HEK293 (cell line): ENCODE measurements around the gene MYO1F.

ENCODE experiments used
- CTCF ChIA-PET: fragments of 350-600 bp; formaldehyde crosslinking; extraction: SDS; loops from one replicate; lab custom pipeline; 2021; ENCODE audit warnings: antibody characterized with exemption; lab: Yijun Ruan, JAX
- POLR2A ChIA-PET: fragments of 300-600 bp; formaldehyde crosslinking; extraction: SDS; loops from one replicate; lab custom pipeline; 2020; ENCODE audit warnings: antibody characterized with exemption, inconsistent platforms; lab: Yijun Ruan, JAX
- H3K27ac ChIP-seq: fragments of 200-500 bp; sonication (Bioruptor generic); 2 replicates; pipeline ENCODE4 v1.5.1; 2014; ENCODE audit warnings: low read depth, low read length, control low read depth, inconsistent platforms; ENCODE audit errors: extremely low read depth
- H3K36me3 ChIP-seq, 2 experiments: fragments of 200-500 bp in 1 of 2; sonication (Bioruptor generic) in 1 of 2; 1 replicate in 1 of 2; 2 replicates in 1 of 2; pipeline ENCODE4 v1.5.1; 2014 to 2017; ENCODE audit warnings: inconsistent platforms in 2 of 2, low read length in 2 of 2; ENCODE audit not compliant: control insufficient read depth in 2 of 2, insufficient read depth in 1 of 2
- H3K4me1 ChIP-seq: fragments of 200-500 bp; sonication (Bioruptor generic); 2 replicates; pipeline ENCODE4 v1.5.1; 2014; ENCODE audit warnings: mild to moderate bottlenecking, low read length, inconsistent platforms; ENCODE audit not compliant: control insufficient read depth, insufficient read depth
- H3K4me3 ChIP-seq: 2 replicates; pipeline ENCODE4 v1.5.1; 2011; ENCODE audit warnings: low read depth, mild to moderate bottlenecking, control low read depth, low read length, moderate library complexity
- H3K9me3 ChIP-seq: fragments of 200-500 bp; sonication (Bioruptor generic); 2 replicates; pipeline ENCODE4 v1.5.1; 2014; ENCODE audit warnings: low read depth, low read length, inconsistent platforms; ENCODE audit not compliant: control insufficient read depth, insufficient read depth
- HOXC10 ChIP-seq: sonication (generic); formaldehyde crosslinking; IDR thresholded peaks from 2 replicates; pipeline ENCODE4 v1.8.1; 2023; ENCODE audit warnings: mild to moderate bottlenecking, missing genetic modification reagents
- SP7 ChIP-seq: fragments of 450-650 bp; formaldehyde crosslinking; IDR thresholded peaks from 2 replicates; pipeline ENCODE4 v1.5.1; 2016; ENCODE audit warnings: missing biosample characterization, missing genetic modification characterization
- WT1 ChIP-seq: fragments of 450-650 bp; formaldehyde crosslinking; IDR thresholded peaks from 2 replicates; pipeline ENCODE4 v1.5.1; 2016; ENCODE audit warnings: missing biosample characterization, missing genetic modification characterization
- ZBTB17 ChIP-seq: fragments of 450-650 bp; formaldehyde crosslinking; IDR thresholded peaks from 2 replicates; pipeline ENCODE4 v1.5.1; 2016; ENCODE audit warnings: missing biosample characterization, missing genetic modification characterization
- ZBTB7A ChIP-seq: fragments of 450-650 bp; formaldehyde crosslinking; IDR thresholded peaks from 2 replicates; pipeline ENCODE4 v1.5.1; 2016; ENCODE audit warnings: low read depth, missing biosample characterization, missing genetic modification characterization
- ZNF121 ChIP-seq: fragments of 450-650 bp; formaldehyde crosslinking; IDR thresholded peaks from 2 replicates; pipeline ENCODE4 v1.5.1; 2016; ENCODE audit warnings: missing biosample characterization, missing genetic modification characterization
- ZNF274 ChIP-seq, 2 experiments: fragments of 200-500 bp in 1 of 2; fragments of 450-650 bp in 1 of 2; sonication (Bioruptor generic) in 1 of 2; formaldehyde crosslinking in 1 of 2; IDR thresholded peaks; 2 replicates each; pipeline versions ENCODE4 v1.5.1 to v1.6.1; 2014 to 2016; ENCODE audit warnings: borderline replicate concordance in 1 of 2, inconsistent platforms in 1 of 2, low read length in 1 of 2, missing biosample characterization in 1 of 2, missing genetic modification characterization in 1 of 2
- ZNF404 ChIP-seq: fragments of 450-650 bp; formaldehyde crosslinking; IDR thresholded peaks from 2 replicates; pipeline ENCODE4 v1.5.1; 2017; ENCODE audit warnings: missing biosample characterization, missing genetic modification characterization
- ZNF416 ChIP-seq: fragments of 450-650 bp; formaldehyde crosslinking; IDR thresholded peaks from 2 replicates; pipeline ENCODE4 v1.5.1; 2016; ENCODE audit warnings: missing biosample characterization, missing genetic modification characterization
- ZNF560 ChIP-seq: fragments of 450-650 bp; formaldehyde crosslinking; IDR thresholded peaks from 2 replicates; pipeline ENCODE4 v1.5.1; 2017; ENCODE audit warnings: missing biosample characterization, missing genetic modification characterization, borderline replicate concordance
- ZNF600 ChIP-seq: fragments of 450-650 bp; formaldehyde crosslinking; IDR thresholded peaks from 2 replicates; pipeline ENCODE4 v1.5.1; 2016; ENCODE audit warnings: missing biosample characterization, missing genetic modification characterization
- ZNF777 ChIP-seq: fragments of 450-650 bp; formaldehyde crosslinking; IDR thresholded peaks from 2 replicates; pipeline ENCODE4 v1.5.1; 2017; ENCODE audit warnings: missing biosample characterization, missing genetic modification characterization, borderline replicate concordance
- TF ChIP-seq, protein P1 (sequence below): fragments of 450-650 bp; formaldehyde crosslinking; IDR thresholded peaks from 2 replicates; pipeline ENCODE4 v1.5.1; 2016; ENCODE audit warnings: missing biosample characterization, missing genetic modification characterization
- TF ChIP-seq, protein P2 (sequence below): fragments of 450-650 bp; formaldehyde crosslinking; IDR thresholded peaks from 2 replicates; pipeline ENCODE4 v1.5.1; 2016; ENCODE audit warnings: missing biosample characterization, missing genetic modification characterization, borderline replicate concordance
- TF ChIP-seq, protein P3 (sequence below): fragments of 450-650 bp; formaldehyde crosslinking; IDR thresholded peaks from 2 replicates; pipeline ENCODE4 v1.5.1; 2017; ENCODE audit warnings: missing biosample characterization, missing genetic modification characterization
- TF ChIP-seq, protein P4 (sequence below): fragments of 450-650 bp; formaldehyde crosslinking; IDR thresholded peaks from 2 replicates; pipeline ENCODE4 v1.5.1; 2017; ENCODE audit warnings: missing biosample characterization, missing genetic modification characterization

Gene MYO1F

DNA sequence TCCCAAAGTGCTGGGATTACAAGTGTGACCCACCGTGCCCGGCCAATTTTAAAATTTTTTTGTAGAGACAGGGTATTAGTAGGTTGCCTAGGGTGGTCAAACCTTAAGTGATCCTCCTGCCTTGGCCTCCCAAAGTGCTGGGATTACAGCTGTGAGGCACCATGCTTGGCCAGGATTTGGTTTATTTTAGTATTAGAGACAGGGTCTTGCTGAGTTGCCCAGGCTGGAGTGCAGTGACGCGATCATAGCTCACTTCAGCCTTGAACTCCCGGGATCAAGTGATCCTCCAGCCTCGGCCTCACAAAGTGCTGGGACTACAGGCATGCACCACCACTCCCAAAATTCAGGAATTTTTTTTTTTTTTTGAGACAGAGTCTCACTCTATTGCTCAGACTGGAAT is 57.9 kb downstream of the MYO1F start:
- ChIA-PET CTCF (interaction anchor here (0.6 kb wide), 3 partner anchors 14 to 69 kb away, joined by 3 to 6 read pairs (median 3); no protein-coding TSS in a partner anchor), POLR2A (interaction anchor here (0.6 kb wide), 1 partner anchor 9 kb away, joined by 3 read pairs; no protein-coding TSS in a partner anchor)
- no peak overlapping the region for H3K4me3 ChIP-seq
- H3K36me3 ChIP-seq: no peaks in the 10 kb centered on the region
- no peak overlapping the region for H3K27ac ChIP-seq
- H3K9me3 ChIP-seq: no peaks in the 10 kb centered on the region
- TF ChIP-seq ZNF121 (peak; percentile 40; the same call in 1 of the 2 replicates), ZNF416 (tag by site-specific recombination) (no peak)
- no peaks in the 10 kb centered on the region for H3K4me1 ChIP-seq

DNA sequence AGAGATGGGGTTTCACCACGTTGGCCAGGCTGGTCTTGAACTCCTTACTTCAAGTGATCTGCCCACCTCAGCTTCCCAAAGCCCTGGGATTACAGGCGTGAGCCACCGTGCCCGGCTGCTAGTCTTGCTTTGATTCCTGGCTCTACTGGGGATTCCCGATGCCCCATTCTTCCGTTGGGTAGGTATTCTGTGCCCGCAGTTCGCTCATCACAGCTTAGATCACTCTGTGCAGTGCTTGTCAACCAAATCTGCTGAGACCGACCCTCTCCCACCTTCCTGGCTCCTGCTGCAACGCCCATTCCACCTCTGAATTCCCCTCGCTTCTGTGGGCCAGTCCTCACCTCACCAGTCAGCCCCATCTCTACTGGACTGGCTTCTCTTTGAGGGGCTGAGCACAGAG is 58.7 kb downstream of the MYO1F start:
- no peaks in the 10 kb centered on the region for H3K9me3 ChIP-seq
- ChIA-PET POLR2A (interaction anchor here (0.6 kb wide), 1 partner anchor 13 kb away, joined by 3 read pairs; no protein-coding TSS in a partner anchor), CTCF (interaction anchor here (0.6 to 1.3 kb wide), 3 partner anchors 13 to 128 kb away, joined by 3 to 4 read pairs (median 3); partner anchors contain the start of gene RAB11B)
- H3K4me1 ChIP-seq: no peaks in the 10 kb centered on the region
- no peak overlapping the region for H3K4me3 ChIP-seq
- no peaks in the 10 kb centered on the region for H3K36me3 ChIP-seq
- no peak for TF ChIP-seq HOXC10
- TF ChIP-seq ZBTB7A: no peak
- TF ChIP-seq ZNF600 (tag by site-specific recombination): no peak
- TF ChIP-seq, protein P1, sequence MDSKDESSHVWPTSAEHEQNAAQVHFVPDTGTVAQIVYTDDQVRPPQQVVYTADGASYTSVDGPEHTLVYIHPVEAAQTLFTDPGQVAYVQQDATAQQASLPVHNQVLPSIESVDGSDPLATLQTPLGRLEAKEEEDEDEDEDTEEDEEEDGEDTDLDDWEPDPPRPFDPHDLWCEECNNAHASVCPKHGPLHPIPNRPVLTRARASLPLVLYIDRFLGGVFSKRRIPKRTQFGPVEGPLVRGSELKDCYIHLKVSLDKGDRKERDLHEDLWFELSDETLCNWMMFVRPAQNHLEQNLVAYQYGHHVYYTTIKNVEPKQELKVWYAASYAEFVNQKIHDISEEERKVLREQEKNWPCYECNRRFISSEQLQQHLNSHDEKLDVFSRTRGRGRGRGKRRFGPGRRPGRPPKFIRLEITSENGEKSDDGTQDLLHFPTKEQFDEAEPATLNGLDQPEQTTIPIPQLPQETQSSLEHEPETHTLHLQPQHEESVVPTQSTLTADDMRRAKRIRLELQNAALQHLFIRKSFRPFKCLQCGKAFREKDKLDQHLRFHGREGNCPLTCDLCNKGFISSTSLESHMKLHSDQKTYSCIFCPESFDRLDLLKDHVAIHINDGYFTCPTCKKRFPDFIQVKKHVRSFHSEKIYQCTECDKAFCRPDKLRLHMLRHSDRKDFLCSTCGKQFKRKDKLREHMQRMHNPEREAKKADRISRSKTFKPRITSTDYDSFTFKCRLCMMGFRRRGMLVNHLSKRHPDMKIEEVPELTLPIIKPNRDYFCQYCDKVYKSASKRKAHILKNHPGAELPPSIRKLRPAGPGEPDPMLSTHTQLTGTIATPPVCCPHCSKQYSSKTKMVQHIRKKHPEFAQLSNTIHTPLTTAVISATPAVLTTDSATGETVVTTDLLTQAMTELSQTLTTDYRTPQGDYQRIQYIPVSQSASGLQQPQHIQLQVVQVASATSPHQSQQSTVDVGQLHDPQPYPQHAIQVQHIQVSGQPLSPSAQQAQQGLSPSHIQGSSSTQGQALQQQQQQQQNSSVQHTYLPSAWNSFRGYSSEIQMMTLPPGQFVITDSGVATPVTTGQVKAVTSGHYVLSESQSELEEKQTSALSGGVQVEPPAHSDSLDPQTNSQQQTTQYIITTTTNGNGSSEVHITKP (tag by site-specific recombination): peak; percentile 57; the same call in 1 of the 2 replicates
- TF ChIP-seq, protein P2, sequence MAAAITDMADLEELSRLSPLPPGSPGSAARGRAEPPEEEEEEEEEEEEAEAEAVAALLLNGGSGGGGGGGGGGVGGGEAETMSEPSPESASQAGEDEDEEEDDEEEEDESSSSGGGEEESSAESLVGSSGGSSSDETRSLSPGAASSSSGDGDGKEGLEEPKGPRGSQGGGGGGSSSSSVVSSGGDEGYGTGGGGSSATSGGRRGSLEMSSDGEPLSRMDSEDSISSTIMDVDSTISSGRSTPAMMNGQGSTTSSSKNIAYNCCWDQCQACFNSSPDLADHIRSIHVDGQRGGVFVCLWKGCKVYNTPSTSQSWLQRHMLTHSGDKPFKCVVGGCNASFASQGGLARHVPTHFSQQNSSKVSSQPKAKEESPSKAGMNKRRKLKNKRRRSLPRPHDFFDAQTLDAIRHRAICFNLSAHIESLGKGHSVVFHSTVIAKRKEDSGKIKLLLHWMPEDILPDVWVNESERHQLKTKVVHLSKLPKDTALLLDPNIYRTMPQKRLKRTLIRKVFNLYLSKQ (tag by site-specific recombination): no peak
- no peak for TF ChIP-seq SP7 (tag by site-specific recombination)
- H3K27ac ChIP-seq: no peak overlapping the region

DNA sequence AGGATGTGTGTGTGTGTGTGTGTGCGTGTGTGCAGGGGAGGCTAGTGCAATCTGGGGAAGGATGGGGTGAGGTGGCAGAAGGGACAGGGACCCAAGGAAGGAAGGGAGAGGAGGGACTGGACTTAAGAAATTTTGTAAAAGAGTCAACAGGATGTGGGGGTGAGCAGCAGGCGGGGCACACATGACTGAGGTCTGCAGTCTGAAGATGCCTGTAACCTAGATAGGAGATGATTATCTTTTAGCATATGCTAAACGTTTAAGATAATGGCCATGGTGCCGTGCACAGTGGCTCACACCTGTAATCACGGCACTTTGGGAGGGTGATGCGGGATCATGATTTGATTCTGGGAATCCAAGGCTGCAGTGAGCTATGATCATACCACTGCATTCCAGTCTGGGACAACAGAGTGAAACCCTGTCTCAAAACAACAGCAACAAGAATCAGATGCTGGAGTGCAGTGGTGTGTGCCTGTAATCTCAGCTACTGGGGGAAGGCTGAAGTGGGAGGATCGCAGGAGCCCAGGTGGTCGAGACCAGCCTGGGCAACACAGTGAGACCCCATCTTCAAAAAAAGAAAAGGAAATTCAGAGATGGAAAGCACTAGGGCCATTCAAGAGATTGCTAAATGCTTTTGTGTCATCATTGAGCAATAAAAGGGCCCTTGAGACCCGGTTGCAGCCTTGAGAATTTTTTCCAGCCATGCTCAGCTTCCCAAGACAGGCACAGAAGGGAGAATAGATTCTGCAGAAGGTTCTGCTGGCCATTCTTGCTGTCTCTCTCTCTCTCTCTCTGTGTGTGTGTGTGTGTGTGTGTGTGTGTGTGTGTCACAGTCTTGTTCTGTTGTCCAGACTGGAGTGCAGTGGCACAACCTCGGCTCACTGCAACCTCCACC is 59.4 kb downstream of the MYO1F start:
- Histone ChIP-seq H3K27ac (no peak overlapping the region), H3K9me3 (no peaks in the 10 kb centered on the region), H3K36me3 (peaks cover 0 to under 1% of the 10 kb centered on the region in 2 experiments; a peak in 1 of 3 replicates), H3K4me3 (no peak overlapping the region), H3K4me1 (peaks cover 7% of the 10 kb centered on the region; the same call in 1 of the 2 replicates)
- POLR2A ChIA-PET: no interaction called here
- TF ChIP-seq ZNF777 (tag by site-specific recombination) (no peak), ZNF404 (no peak), ZNF121 (peak; percentile 93), ZBTB17 (tag by site-specific recombination) (peak; percentile 29; the same call in 1 of the 2 replicates), ZNF274 (IDR thresholded peaks at IDR 0.05; ENCODE audit: low read length) (no peak), ZNF274 (tag by site-specific recombination; IDR thresholded peaks at IDR 0.05; ENCODE audit: borderline replicate concordance) (no peak), ZNF600 (tag by site-specific recombination) (peak; percentile 16; the same call in 1 of the 2 replicates), ZNF560 (tag by site-specific recombination) (no peak), WT1 (tag by site-specific recombination) (no peak)
- TF ChIP-seq, protein P3, sequence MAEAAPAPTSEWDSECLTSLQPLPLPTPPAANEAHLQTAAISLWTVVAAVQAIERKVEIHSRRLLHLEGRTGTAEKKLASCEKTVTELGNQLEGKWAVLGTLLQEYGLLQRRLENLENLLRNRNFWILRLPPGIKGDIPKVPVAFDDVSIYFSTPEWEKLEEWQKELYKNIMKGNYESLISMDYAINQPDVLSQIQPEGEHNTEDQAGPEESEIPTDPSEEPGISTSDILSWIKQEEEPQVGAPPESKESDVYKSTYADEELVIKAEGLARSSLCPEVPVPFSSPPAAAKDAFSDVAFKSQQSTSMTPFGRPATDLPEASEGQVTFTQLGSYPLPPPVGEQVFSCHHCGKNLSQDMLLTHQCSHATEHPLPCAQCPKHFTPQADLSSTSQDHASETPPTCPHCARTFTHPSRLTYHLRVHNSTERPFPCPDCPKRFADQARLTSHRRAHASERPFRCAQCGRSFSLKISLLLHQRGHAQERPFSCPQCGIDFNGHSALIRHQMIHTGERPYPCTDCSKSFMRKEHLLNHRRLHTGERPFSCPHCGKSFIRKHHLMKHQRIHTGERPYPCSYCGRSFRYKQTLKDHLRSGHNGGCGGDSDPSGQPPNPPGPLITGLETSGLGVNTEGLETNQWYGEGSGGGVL (tag by site-specific recombination): no peak
- TF ChIP-seq, protein P4, sequence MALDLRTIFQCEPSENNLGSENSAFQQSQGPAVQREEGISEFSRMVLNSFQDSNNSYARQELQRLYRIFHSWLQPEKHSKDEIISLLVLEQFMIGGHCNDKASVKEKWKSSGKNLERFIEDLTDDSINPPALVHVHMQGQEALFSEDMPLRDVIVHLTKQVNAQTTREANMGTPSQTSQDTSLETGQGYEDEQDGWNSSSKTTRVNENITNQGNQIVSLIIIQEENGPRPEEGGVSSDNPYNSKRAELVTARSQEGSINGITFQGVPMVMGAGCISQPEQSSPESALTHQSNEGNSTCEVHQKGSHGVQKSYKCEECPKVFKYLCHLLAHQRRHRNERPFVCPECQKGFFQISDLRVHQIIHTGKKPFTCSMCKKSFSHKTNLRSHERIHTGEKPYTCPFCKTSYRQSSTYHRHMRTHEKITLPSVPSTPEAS (tag by site-specific recombination): peak; percentile 74
- CTCF ChIA-PET: interaction anchor here (0.6 to 1.3 kb wide), 3 partner anchors 12 to 128 kb away, joined by 3 to 4 read pairs (median 3); partner anchors contain the start of gene RAB11B
